ENCODE measurements around the gene CBFA2T3.
A peak's percentile ranks its signal among the peaks of the same experiment; 100 is the strongest.

The CBFA2T3 gene

DNA sequence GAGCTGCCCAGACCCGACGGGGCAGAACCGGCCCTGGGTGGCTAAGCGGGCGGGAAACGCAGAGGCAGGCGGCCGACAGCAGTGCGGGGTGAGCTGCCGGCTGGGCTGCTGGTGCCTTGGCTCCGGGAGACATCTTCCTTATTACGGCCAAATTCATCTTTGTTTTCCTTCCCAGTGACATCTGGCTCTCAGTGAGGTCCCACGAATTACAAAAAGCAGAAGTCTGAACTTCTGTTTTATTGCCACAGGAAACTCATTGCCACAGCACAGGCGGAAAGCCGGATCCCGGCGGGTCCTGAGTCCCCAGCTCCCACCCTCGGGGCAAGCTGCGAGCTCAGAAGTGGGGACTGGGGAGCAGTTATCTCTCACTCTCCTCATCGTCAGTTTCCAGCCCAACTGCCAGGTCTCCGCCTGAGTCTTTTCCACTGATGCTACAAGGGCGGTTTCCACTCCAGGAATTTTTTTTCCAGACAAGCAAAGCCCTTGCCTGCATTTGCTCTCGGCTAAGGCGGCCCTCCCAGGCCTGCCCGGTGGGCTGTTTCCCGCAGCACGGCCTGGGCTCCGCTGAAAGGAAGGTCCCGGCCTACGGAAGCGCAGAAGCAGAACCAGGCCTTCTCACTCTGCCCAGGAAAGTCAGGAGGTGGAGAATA, 40.3 kb downstream of the CBFA2T3 start:
- DNase-seq = no peak

DNA sequence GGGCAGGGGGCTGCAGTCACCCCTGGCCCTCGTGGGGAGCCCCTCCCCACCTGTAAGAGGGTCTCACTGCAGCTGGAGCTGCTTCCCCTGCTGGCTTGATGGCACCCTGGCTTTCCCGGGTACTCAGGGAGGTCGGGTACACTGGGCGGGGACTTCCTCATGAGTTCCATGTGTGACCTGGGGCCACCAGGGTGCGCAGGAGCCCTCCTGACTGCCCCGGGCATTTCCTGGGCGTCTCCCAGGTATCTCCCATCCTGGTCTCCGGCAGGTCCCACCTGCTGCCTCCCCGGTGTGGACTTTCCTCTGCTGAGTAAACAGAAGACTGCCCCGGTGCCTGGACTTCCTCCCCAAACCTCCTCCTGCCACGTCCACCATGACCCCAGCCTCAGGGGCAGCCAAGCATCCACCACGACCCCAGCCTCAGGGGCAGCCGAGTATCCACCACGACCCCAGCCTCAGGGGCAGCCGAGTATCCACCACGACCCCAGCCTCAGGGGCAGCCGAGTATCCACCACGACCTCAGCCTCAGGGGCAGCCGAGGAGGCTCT, 40.9 kb downstream of the CBFA2T3 start:
- peak; percentile 38 for DNase-seq

DNA sequence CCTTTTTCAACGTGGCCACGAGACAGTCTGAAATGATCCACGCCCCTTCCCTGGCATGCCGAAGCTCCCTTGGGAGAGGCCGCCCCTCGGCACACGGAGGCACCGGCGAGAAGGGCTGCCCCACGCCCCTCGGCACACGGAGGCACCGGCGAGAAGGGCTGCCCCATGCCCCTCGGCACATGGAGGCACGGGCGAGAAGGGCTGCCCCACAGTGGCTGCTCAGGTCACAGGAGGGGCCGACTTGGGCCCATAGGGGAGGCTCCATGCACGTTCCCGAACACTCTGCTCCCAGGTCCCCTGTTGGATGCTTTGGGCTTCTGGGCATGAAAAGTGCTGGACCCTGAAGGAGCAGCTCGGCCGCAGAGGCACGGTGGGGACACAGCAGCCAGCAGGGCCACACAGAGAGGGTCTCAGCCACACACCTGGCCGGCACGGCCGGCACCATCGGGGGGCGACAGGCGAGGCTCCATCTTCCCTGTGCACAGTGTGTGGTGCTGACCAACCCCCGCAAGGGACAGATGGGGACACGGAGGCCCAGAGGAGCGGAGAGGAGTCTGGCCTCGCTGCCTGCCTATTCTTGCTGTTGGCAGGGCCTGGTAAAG, 42.8 kb downstream of the CBFA2T3 start:
- DNase-seq = no peak

DNA sequence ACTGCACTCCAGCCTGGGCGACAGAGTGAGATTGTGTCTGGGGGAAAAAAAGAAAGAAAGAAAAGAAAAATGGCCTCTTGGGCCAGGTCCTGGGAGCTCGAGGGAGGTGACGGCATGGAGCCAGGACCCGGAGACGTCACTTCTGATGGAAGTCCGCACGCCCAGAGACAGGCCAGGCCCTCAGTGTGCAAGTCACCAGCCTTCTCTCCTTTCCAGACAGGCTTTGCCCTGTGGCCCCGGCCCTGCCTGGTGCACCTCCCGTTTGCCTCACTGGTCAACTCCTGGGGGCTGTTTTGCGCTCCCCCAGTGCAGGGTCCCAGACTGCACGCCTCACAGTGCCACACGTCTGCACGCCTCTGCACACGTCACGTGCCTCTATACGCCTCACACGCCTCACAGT, 44.1 kb downstream of the CBFA2T3 start:
- DNase-seq = no peak

- DNase-seq = no peak
Measured at GRCh38 chr16:88931936-88932335, 45.1 kb downstream of the CBFA2T3 start.

DNA sequence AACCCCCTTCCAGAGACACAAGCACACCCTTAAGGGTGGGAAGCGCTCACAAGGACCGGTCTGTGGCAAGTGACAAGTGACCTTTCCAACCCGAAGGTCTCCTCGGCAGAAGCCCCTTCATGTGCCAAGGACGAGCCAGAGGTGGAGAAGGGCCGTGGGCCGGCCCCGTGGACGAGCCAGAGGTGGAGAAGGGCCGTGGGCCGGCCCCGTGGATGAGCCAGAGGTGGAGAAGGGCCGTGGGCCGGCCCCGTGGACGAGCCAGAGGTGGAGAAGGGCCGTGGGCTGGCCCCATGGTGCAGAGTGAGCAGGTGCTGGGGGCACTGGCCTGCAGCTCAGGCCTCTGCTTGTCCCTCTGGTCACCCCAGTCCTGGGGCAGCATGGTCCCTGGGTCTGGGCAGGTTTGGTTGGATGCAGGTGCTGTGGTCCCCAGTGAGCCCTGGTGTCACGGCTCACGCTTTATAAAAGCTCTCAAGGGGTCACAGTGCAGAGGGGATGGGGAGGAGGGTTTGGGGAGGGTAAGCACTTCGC, 45.6 kb downstream of the CBFA2T3 start:
- DNase-seq = no peak

GRCh38 chr16:88930716-88931115, 46.3 kb downstream of the CBFA2T3 start:
- DNase-seq = no peak

DNA sequence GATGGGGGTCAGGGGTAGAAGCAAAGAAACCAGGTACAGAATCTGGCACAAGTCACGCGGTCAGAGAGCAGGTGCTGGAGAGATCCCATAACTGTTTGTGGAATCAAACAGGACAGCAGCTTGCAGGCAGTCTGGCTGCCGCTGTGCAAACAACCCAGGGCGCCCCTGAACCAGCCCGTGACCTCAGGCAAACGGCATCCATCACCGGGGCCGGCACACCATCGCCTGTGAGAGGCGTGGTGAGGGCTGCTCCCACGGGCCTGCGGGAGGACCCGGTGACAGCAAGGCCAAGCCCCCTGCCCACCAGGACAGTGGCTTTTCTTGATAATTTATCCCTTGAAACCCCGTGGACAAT, 47.9 kb downstream of the CBFA2T3 start:
- DNase-seq = no peak

GRCh38 chr16:88928405-88929090, 48.5 kb downstream of the CBFA2T3 start:
- DNase-seq = no peak

DNA sequence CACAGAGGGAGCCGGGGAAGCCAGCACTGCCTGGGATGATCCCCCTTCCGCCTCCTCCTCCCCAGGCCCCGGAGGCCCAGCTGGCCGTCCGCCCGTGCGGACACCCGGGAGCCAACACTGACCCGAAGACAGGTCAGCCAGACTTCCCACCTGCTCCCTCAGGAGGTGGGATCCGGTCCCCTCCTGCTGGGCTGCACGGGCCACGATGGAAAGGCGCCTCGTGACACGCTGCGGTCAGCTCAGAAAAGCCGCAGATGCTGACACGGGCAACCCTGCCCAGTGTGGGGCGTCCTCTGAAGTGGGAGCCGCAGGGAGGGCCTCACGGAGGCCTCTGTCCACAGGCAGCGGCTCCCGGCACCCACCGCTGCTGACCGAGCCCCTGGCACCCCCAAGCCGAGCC, 49.3 kb downstream of the CBFA2T3 start:
- no peak for DNase-seq

- DNase-seq = no peak
Measured at GRCh38 chr16:88927010-88927409, 50.0 kb downstream of the CBFA2T3 start.

- DNase-seq = no peak
Measured at GRCh38 chr16:88926374-88926990, 50.5 kb downstream of the CBFA2T3 start.

GRCh38 chr16:88925540-88925887, 51.5 kb downstream of the CBFA2T3 start:
- DNase-seq = no peak

DNA sequence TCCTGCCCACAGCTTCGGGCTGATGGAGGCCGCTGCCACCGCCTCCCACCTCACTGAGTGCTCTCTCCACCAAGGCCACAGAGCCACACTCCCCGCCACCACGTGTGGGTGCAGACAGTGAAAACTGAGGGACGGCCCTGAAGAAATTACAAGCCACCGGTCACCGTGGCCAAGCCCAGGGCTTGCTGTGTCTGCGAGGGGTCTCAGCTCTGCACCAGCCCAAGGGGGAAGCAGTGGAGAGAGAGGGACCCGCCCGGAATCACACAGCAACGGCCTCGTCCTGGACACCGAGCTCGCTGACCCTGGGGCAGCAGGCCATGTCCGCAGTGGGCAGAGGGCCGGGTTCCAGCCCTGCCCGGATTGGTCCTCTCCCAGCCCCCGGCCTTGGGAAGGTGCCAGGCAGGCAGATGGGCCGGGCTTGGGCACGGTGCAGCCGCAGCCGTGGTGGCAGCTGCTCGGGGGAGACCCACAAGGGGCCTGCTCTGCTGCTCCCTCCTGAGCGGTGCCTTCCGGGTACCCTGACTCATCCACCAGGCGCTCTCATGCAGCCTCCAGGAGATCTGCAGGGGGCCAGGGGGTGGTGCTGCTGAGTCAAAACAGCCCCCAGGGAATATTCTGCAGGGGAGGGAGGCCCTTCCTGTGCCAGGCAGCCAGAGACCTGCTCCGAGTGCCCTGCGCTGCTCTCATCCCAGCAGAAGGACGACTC, 52.0 kb downstream of the CBFA2T3 start:
- peak; percentile 33 for DNase-seq

- DNase-seq = no peak
Measured at GRCh38 chr16:88923926-88924833, 52.8 kb downstream of the CBFA2T3 start.

DNA sequence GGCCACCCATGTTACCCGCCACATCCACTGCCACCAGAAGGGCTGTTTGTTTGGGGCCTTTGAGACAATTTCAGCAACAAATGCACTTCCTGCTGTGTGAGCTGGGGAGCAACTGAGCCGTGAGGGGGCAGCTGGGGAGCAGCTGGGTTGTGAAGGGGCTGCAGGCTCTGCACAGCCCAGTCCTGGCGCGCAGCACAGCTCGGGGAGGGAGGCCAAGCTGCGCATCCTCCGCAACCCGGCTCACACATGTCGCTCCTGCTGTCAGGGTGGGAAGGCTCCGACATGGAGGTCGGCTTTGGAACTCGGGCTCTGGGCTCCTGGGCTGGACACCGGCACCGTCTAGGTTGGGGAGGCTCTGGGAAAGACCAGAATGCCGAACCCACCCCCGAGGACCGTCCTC, 53.6 kb downstream of the CBFA2T3 start:
- no peak for DNase-seq

DNA sequence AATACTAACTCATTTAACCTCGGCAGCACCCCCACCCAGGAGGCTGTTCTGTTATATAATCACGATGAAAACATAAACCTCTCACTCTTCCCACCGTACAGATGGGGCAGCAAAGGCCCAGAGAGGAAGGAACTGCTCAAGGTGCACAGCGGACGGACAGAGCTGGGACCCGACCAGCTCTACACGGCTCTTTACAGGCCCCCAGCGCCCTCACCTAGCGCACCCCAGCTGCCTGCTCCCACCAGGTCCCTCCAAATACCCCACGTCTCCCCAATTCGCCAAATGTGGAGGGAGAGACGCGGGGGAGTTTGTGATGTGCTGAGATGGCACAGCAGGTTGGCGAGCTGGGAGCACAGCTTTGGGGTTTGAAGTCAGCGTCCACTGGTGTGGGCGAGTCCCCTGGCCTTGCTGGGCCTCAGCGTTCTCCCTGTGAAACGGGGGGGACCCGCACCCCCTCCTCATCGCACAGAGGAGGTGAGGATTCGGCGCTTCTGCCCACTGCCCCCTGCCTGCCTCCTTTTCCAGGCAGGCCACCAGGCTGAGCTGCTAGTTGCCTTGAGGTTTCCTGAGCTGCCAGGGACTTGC, 54.1 kb downstream of the CBFA2T3 start:
- no peak for DNase-seq

DNA sequence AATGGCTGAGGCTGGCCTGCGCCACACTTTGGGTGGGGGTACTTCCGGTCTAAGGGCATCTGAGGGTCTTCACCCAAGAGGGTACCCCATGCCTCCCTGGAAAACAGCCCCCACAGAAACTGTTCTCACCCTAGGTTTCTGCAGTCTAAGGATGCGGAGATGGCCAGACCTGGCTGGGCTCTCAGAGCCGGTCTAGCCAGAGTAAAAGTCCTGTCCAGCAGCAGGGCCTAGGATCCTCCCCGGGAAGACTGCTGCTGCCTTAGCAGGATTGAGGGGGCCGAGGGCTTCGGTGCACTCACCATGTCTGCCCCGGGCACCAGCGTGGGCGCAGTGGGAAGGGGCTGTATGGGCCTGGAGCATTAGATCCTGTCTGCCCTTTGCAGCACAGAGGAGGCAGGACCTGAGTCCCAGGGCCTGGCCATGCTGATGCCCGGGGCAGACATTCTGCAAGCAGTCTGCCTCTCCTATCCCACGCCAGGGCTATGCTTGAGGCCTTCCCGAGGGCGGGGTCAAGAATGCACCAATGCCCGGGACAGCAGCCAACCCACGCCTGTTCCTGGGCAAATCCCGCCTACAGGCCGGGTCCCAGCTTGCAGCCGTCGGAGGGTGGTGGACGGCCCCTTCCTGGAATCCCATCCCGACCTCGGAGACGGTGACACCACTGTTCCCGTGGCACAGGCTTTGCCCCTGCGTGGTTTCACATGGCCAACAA, 54.7 kb downstream of the CBFA2T3 start:
- no peak for DNase-seq

GRCh38 chr16:88921591-88921990, 55.4 kb downstream of the CBFA2T3 start:
- no peak for DNase-seq
